ENCODE measurements around the gene MMP28. TPM values are rescaled to one million over a fixed set of nuclear protein-coding genes. Genes with fewer than 3 reads are reported as not detected.
"Not testable (repeated sequence)": the region's sequence is repeated elsewhere in the genome, so short reads cannot be mapped to it uniquely, and the experiment has no call there.

The MMP28 gene
- polyA plus RNA-seq, 1 experiment = 0.28 TPM

GRCh38 chr17:35752945-35753764, 42.3 kb downstream of the MMP28 start, which contains the start of gene GAS2L2:
Gene GAS2L2 (minus strand): TSS chr17:35753239. CDS start chr17:35752850, 389 bp downstream.
- CTCF ChIA-PET = interaction anchor here (0.6 to 12.1 kb wide), 5 partner anchors 10 to 147 kb away, joined by 3 to 268 read pairs (median 4); no protein-coding TSS in a partner anchor
- peaks cover 18% of the 10 kb centered on the region for H3K27me3 ChIP-seq (ENCODE audit: control insufficient read depth, insufficient read depth, low read length)
- TF ChIP-seq, protein P1, sequence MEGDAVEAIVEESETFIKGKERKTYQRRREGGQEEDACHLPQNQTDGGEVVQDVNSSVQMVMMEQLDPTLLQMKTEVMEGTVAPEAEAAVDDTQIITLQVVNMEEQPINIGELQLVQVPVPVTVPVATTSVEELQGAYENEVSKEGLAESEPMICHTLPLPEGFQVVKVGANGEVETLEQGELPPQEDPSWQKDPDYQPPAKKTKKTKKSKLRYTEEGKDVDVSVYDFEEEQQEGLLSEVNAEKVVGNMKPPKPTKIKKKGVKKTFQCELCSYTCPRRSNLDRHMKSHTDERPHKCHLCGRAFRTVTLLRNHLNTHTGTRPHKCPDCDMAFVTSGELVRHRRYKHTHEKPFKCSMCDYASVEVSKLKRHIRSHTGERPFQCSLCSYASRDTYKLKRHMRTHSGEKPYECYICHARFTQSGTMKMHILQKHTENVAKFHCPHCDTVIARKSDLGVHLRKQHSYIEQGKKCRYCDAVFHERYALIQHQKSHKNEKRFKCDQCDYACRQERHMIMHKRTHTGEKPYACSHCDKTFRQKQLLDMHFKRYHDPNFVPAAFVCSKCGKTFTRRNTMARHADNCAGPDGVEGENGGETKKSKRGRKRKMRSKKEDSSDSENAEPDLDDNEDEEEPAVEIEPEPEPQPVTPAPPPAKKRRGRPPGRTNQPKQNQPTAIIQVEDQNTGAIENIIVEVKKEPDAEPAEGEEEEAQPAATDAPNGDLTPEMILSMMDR (IDR thresholded peaks at IDR 0.05; ENCODE audit: insufficient read depth, low read depth, low read length) = no peak
- no peak within 1 kb of the TSS for H3K4me3 ChIP-seq (ENCODE audit: low read depth, low read length)
- no peaks in the 10 kb centered on the region for H3K36me3 ChIP-seq (ENCODE audit: control insufficient read depth, insufficient read depth, low read length)
- no peak for DNase-seq (ENCODE audit: low read depth)
- POLR2A ChIA-PET = interaction anchor here (0.7 kb wide), 1 partner anchor 42 kb away, joined by 4 read pairs; no protein-coding TSS in a partner anchor

GRCh38 chr17:35752471-35752870, 43.0 kb downstream of the MMP28 start:
- Histone ChIP-seq H3K4me3 (ENCODE audit: low read depth, low read length) (no peak overlapping the region), H3K36me3 (ENCODE audit: control insufficient read depth, insufficient read depth, low read length) (no peaks in the 10 kb centered on the region), H3K27me3 (ENCODE audit: control insufficient read depth, insufficient read depth, low read length) (peaks cover 18% of the 10 kb centered on the region)
- ChIA-PET CTCF (interaction anchor here (1.2 to 12.1 kb wide), 3 partner anchors 11 to 139 kb away, joined by 3 to 268 read pairs (median 13); no protein-coding TSS in a partner anchor), POLR2A (no interaction called here)
- TF ChIP-seq, protein P1 (IDR thresholded peaks at IDR 0.05; ENCODE audit: insufficient read depth, low read depth, low read length) = no peak
- no peak for DNase-seq (ENCODE audit: low read depth)

- H3K27me3 ChIP-seq (ENCODE audit: control insufficient read depth, insufficient read depth, low read length) = peaks cover 18% of the 10 kb centered on the region
Observed at GRCh38 chr17:35751541-35751940, 43.9 kb downstream of the MMP28 start.

DNA sequence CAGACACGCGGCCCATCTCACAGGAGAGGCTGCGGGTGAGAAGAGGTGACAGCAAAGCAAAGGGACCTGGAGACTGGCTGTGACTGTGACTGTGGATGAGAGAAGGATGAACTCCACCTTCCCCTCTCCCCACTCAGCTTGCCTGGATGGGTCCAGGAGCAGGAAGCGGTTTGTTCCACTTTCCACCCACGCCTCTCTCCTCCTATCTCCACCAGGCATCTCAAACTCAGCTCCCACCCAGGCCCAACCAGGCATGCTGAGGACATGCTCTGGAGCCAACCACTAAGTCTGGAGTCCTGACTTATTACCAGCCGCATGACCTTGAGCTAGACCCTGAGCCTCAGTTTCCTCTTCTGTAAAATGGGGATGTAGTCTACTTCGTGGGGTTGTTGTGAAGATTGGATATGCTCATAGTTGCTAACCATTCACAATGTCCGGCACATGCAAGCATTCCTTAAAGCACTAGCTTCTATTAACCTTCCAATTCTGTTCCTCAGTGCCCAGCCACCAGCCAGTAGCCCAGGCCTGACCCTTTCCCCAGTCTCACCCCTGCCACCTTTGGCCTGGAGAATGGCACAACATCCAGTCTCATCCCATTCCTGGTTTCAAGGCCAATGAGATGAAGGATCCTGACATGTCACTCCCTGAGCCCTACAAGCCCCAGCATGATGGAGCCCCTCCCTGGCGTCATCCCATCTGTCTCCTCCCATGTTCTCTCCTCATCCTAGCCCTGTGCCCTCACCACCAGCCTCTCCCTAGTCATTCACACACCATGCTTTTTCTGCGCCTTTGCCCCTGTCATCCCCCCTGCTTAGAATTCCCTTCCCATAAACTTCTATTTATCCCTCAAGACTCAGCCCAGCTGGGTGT, 44.7 kb downstream of the MMP28 start:
- Histone ChIP-seq H3K27me3 (ENCODE audit: control insufficient read depth, insufficient read depth, low read length) (peaks cover 13% of the 10 kb centered on the region), H3K36me3 (ENCODE audit: control insufficient read depth, insufficient read depth, low read length) (no peaks in the 10 kb centered on the region), H3K4me3 (ENCODE audit: low read depth, low read length) (no peak overlapping the region)
- DNase-seq (ENCODE audit: low read depth) = no peak
- TF ChIP-seq, protein P1 (IDR thresholded peaks at IDR 0.05; ENCODE audit: insufficient read depth, low read depth, low read length) = no peak
- POLR2A ChIA-PET = no interaction called here
- CTCF ChIA-PET = interaction anchor here (0.6 to 12.1 kb wide), 7 partner anchors 10 to 138 kb away, joined by 3 to 268 read pairs (median 9); partner anchors contain the start of gene C17orf50

More at GRCh38 chr17:35751541-35751940, 43.9 kb downstream of the MMP28 start:
- H3K36me3 ChIP-seq (ENCODE audit: control insufficient read depth, insufficient read depth, low read length); DNase-seq (ENCODE audit: low read depth); H3K4me3 ChIP-seq (ENCODE audit: low read depth, low read length); POLR2A ChIA-PET: not testable (repeated sequence)
- CTCF ChIA-PET = interaction anchor here (0.6 to 12.1 kb wide), 5 partner anchors 9 to 138 kb away, joined by 3 to 268 read pairs (median 13); partner anchors contain the start of gene C17orf50

DNA sequence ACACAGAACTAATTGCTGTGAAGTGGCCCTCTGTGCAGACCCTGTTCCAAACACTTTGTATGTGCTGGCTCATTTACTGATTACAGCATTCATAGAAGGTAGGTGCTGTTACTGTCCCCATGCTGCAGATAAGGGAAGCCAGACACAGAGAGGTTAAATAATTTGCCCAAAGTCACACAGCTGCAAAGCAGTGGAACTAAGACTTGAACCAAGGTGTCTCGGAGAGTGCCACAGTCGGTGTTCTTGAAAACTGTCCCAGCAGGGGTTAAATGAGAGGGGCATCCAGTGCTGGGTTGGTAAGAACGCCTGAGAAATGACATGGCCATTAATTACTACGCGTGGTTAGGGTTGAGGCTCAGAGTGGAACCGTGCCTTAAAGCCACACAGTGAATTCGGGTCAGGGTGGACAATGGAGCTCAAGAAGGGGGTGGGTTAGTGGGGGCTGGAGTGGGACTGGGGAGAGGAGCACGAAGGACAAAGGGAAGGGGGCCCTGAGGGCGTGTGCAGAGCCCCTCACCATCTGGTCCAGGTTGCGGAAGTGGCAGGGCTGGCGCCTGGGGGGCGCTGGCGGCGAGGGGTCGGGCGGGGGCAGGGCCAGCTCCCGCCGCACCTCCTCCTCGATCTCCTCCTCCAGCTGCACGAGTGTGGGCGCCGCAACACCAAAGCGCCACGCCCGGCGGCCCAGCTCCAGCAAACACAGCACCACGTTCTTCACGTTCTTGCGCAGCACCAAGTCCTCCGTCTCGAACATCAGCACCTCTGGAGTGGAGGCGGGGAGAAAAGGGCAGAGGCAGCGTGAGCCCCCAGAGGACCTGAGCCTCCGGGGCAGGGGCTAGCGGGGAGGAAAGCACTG, 45.7 kb downstream of the MMP28 start:
- Histone ChIP-seq H3K27me3 (ENCODE audit: control insufficient read depth, insufficient read depth, low read length) (peaks cover 12% of the 10 kb centered on the region), H3K36me3 (ENCODE audit: control insufficient read depth, insufficient read depth, low read length) (no peaks in the 10 kb centered on the region), H3K4me3 (ENCODE audit: low read depth, low read length) (peak overlapping the region; percentile 20)
- CTCF ChIA-PET = interaction anchor here (1.1 to 12.1 kb wide), 12 partner anchors 11 to 211 kb away, joined by 3 to 268 read pairs (median 10); partner anchors contain the start of genes C17orf50 and SLFN12L
- no peak for DNase-seq (ENCODE audit: low read depth)
- POLR2A ChIA-PET = interaction anchor here (0.6 kb wide), 1 partner anchor 59 kb away, joined by 3 read pairs; the partner anchor contains the start of gene TAF15
- TF ChIP-seq, protein P1 (IDR thresholded peaks at IDR 0.05; ENCODE audit: insufficient read depth, low read depth, low read length) = no peak

Data from BJ (cell line).